ENCODE measurements around the gene AHNAK2.
"Not testable (repeated sequence)": the region's sequence is repeated elsewhere in the genome, so short reads cannot be mapped to it uniquely, and the experiment has no call there.

Gene AHNAK2

DNA sequence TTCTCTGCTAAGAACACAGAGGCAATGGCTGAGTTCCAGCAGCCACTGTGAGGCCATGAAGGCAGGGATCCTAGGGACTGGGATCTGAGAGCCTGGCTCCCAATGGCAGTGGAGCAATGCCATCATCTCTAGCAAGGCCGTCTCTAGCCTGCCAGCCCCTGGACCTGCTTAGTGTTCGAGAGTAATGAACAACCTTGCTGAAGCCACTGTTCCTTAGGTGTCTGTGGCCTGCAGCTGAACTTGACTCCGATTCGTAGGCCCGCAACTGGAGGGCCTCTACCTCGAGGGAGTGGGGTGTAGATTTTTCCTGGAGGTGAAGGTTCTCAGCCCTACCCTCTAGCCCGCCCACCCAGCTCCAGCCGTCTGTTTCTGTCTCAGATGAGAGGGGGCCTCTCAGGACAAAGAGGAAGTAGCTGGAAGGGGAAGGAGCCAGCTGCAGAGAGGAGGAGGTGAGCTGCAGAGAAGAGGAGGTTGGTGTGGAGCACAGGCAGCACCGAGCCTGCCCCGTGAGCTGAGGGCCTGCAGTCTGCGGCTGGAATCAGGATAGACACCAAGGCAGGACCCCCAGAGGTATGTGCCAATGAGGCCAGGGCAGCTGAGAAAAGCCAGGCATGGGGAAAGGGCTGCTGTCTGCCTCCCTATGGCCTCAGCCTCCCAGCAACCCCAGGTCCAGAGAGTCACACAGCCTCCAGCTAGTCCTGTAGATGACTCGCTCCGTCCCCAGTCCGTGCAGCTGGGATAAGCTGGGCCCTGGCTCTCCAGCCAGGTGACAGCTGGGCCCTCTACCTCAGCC, 53.6 kb downstream of the AHNAK2 start, which contains the start of gene PLD4:
PLD4 (plus strand) TSS at position 459 of the 793 bp plus-strand sequence. CDS start 2,262 bp downstream, outside the sequence.
- DNase-seq, result no peak

DNA sequence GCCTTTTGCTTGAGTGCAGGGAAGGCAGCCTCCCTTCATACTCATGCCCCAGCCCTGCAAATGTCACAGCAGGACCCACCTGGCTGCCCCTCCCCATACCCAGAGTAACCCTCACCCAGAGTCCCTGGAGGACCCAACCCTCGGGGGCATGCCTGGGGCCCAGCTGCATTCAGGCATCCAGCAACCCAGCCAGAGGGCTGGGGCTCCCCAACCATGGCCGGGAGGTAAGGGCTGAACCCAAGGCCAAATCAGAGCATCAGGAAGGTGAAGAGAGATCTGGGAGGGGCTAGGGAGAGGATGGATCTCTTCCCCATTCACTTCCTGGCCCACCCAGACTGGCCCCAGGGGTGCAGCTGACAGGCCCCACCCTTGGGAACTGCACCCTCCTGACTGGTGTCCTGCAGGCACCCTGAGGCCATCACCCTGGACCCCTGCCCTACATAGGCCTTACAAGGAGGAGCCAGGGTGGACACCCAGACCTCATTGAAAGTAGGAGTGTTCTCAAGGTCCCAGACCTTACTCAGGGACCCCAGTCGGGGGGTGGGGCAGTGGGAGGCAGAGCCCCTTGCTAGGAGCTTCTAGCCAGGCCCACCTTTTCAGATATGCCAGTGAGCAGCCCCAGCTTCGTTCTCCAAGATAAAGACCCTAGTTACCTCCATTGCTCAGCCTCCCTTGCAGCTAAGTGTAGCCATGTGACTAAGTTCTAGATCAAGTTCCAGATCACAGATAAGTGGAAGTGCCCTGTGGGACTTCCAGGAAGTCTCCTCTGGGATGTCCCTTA, 54.3 kb downstream of the AHNAK2 start:
- DNase-seq, result no peak

DNA sequence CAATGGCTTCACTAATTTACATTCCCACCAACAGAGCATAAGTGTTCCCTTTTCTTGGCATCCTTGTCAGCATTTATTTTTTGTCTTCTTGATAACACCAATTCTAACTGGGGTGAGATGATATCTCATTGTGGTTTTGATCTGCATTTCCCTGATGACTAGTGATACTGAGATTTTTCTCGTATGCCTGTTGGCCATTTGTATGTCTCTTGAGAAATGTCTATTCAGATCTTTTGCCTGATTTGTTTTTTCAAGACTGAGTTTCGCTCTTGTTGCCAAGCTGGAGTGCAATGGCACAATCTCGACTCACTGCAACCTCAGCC, 58.2 kb downstream of the AHNAK2 start:
- no peak for DNase-seq

DNA sequence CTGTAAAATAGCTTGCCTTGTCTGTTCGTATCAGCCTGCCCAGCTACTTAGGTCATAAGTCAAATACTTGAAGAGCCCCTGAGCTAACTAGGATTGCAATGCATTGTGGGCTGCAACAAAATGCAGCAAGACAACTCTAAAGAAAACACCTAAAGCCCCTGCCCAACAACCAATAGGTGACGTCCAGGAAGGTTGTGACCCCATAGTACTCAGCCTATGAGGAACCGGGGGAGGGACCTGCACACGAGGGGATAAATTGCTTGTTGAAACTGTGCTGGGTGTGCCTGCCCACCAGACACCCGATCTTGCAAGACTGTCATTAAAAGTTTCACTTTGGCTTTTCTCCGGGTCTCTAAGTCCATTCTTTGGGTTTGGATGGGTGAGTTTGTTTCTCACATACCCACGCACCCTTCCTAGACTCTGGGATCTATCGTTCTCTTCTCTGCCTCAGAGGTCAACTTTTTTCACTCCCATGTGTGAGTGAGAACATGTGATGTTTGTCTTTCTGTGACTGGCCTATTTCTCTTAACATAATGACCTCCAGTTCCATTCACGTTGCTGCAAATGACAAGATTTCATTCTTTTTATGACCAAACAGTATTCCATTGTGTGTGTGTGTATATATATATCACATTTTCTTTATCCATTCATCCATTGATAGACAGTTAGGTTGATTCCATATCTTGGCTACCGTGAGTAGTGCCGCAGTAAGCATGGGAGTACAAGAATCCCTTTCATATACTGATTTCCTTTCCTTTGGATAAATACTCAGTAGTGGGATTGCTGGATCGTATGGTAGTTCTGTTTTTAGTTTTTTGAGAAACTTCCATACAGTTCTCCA, 58.8 kb downstream of the AHNAK2 start:
- not testable (repeated sequence) for DNase-seq

GRCh38 chr14:104917993-104918392, 60.2 kb downstream of the AHNAK2 start:
- no peak for DNase-seq

DNA sequence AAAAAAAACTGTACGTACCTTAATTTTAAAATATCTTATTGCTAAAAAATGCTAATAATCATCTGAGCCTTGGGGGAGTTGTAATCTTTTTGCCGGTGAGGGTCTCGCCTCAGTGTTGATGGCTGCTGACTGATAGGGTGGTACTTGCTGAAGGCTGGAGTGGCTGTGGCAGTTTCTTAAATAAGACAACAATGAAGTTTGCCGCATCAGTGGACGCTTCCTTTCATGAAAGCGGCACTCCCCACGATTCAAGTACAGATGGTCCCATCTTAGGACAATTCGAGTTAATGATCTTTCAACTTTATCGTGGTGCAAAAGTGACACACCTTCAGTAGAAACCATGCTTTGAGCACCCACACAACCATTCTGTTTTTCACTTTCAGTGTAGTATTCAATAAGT, 61.1 kb downstream of the AHNAK2 start:
- no peak for DNase-seq

DNA sequence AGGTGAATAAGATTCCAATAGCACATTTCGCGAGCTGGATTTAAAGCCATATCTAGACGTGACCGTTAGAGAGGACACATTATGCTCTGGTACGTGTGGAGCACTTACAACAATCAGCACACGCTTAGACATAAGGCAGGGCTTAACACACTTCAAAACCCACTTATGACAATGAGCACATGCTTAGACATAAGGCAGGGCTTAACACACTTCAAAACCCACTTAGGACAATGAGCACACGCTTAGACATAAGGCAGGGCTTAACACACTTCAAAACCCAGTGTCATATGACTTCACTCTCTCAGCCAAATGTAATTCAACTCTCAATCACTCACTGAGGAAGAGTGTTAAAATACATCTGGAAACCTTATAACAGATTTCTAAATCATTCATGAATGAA, 64.7 kb downstream of the AHNAK2 start:
- no peak for DNase-seq

DNA sequence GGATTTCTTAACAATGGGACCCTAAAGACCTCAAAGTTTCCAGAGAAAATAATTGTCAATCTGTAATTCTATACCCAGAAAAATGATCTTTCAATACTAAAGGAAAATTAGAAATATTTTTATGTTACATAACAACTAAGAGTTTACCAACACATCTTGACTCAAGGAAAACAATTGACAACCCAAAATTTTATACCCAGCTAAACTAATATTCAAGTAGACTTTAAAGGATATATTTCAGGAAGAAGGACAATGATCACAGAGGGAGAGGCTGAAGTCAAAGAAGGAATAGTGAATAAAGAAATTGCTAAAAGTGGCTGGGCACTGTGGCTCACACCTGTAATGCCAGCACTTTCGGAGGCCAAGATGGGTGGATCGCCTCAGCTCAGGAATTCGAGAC, 66.1 kb downstream of the AHNAK2 start:
- DNase-seq, result no peak

GRCh38 chr14:104908303-104908702, 69.9 kb downstream of the AHNAK2 start:
- DNase-seq, result no peak

DNA sequence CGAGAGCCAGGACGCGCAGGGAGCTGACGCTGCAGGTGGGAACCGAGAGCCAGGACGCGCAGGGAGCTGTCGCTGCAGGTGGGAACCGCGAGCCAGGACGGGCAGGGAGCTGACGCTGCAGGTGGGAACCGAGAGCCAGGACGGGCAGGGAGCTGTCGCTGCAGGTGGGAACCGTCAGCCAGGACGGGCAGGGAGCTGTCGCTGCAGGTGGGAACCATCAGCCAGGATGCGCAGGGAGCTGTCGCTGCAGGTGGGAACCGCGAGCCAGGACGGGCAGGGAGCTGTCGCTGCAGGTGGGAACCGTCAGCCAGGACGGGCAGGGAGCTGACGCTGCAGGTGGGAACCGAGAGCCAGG, 72.6 kb downstream of the AHNAK2 start:
- not testable (repeated sequence) for DNase-seq

DNA sequence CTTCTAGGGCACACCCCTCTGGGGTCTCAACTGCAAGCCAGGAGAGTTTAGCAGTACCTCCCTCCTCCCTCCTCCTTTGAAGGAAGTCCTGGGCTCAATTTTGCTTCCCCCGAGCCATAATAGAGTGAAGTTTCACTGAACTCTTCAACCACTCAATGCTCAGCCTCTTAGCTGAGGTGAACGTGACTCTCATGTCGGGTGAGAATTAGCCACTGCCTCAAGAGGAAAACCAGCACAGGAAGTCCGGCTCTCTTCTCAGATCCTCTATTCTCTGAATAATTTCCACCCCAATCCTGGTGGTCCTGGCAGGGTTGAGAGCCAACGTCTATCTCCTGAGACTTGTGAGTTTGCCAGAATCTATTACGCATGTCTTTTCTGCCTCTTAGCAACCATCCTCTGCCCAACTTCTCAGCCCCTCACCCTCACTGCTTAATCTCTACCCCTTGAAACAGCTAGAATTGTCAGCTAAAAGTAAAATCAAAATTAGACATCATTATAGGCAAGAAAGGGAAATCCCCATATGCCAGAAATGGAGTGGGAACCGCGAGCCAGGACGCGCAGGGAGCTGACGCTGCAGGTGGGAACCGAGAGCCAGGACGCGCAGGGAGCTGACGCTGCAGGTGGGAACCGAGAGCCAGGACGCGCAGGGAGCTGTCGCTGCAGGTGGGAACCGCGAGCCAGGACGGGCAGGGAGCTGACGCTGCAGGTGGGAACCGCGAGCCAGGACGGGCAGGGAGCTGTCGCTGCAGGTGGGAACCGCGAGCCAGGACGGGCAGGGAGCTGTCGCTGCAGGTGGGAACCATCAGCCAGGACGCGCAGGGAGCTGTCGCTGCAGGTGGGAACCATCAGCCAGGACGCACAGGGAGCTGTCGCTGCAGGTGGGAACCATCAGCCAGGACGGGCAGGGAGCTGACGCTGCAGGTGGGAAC, 73.3 kb downstream of the AHNAK2 start:
- DNase-seq, result not testable (repeated sequence)

DNA sequence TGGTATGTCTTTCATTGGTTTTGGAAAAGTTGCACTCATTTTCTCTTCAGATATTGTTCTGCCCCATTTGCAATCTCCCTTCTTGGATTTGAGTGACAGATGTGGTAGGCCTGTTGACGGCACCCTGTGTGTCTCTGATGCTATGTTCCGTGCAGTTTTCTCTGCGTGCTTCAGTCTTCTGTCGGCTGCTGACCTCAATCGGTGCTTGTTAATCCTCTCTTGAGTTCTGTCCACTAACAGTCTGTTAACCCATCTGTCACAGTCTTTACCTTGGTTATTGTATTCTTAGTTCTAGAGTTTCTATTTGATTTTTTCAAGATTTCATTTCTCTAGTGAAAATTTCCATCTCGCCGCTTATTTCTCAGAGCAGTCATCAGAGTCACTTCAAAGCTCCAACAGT, 74.2 kb downstream of the AHNAK2 start:
- no peak for DNase-seq

GRCh38 chr14:104900639-104901512, 77.3 kb downstream of the AHNAK2 start:
- DNase-seq, result no peak

- no peak for DNase-seq
Measured at GRCh38 chr14:104899781-104900180, 78.4 kb downstream of the AHNAK2 start.

DNA sequence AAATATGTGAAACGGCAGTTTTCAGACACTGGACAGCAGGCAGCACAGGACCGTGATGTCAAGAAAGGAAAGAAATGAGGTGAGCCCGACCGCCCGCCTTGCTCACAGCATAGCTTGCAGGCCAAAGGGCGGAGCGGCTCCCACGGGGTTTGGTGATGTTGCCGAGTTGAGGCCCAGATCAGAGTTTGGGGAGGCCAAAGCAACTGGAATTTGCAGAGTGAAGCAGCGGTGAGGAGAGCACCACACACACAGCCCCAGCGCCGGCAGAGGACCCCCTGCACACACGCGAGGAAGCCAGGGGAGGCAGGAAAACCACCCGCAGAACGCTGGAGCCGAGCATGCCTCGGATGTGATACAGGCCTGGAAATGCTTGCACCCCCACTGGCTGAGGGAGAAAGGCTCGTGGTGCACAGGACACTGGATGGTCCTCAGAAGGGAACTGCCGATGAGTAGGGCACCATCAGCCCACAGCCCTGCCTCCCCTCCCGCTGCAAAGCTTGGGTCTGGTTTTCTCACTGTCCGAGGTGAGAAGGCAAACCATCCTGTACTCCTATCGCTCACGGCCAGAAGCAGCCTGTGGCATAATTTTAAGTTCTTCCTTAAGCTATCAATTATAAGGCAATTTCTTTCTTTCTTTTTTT, 79.2 kb downstream of the AHNAK2 start:
- DNase-seq, result no peak

DNA sequence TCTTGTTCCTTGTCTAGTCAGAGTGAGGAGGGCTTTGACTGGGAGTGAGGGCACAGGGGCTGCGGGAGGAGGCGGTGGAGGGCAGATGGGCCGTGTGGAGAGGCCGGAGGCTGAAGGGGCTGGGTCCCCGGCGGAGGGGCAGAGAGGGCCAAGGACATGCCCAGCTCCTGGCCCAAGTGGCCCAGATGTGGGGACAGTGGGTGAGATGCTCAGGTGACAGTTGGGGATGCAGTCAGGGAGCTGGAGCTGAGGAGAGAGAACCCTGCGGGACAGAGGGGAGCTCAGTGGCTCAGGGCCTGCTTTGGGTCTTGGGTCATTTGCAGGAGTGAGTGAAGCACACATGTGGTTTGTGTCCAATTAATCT, 80.0 kb downstream of the AHNAK2 start:
- no peak for DNase-seq

DNA sequence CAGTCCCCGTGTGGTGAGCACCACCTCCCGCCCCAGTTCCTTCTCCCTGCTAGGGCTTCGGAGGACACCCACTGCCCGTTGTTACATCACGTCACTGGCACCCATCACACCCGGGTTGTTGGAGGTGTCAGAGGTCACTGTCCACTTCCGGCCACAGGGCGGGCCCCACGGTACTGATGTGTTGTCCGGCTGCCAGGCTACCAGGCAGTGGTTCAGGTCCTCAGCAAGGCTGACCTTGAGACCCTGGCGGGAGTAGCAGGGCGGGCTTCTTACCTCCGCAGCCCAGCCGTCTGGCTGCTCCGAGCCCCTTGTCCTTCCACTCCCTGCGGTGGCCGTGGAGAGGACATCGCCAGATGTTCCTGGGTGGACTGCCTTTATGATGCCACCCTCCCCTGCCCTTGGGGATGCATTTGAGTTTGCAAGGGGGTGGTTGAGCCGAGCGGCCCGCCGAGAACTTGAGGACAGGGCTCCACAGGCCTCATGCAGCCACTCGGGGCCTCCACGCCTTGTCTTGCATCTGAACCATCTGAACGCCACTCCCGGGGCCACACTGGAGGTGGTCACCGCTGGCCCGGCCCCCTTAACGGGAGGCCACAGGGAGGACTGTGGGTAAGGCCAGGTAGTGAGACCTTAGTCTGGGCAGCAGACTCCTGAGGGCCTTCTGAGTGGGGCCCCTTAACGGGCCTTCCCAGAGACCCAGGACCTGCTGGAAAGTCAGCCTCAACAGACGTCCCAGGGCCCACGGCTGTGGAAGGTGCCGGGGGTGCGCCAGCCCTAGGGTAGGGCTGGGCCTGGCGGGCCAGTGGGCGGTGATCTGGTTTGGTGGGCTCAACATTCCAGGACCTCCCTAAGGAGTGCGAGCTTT, 80.6 kb downstream of the AHNAK2 start:
- DNase-seq, result no peak

- peak; percentile 5 for DNase-seq
Measured at GRCh38 chr14:104895786-104896661, 82.2 kb downstream of the AHNAK2 start.
